HG03108 (cell line): ENCODE results near the gene ZNF185.

Experiments used
- ATAC-seq: cut with Tn5 transposase; IDR thresholded peaks from one replicate; pipeline ENCODE4 v1.9.1; 2021; ENCODE audit warnings: moderate library complexity; ENCODE audit not compliant: unreplicated experiment

The ZNF185 gene

DNA sequence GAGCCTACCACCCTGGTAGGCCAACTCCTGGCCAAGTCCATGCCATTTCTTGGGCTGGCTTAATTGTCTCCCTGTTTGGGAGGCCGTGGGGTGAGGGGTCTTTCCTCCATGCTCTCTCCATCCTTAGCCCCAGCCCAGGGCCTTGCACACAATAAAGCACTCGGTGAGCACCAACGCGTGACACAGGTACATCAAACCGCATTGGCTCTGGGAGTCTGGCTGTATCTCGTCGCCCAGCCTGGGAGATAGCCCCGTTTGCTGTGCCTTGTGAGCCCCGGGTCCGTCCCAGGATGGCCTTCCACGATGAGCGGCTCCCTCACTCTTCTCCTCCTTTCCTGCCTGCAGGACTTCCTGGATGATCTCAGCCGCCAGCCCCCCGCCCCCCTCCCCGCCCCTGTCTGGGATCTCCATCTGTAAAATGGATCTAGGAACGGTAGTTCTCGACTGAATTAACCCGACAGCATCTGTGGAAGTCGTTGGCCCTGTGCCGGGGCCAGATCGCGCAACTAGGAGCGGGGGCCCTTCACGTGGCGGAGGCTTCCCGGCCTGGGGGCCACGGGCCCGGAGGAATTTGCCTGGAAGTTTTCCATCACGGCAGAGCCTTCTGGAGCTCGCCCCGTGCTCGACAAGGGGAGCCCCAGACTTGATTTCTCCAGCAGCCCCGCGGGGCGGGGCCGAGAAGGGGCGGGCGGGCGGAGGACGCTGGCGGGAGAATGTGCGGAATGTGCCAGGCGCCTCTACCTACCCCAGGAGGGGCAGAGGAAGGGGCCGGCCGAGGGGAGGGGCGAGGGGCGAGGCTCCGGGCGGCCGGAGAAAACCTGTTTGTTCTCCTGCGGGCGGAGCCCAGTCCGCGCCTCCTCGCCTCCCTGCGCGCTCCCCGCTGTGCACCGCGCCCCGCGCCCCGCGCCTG lies at the start of gene ZNF185:
TSS of gene ZNF185 (plus strand) at position 846 of the 910 bp plus-strand sequence. CDS start 16,423 bp downstream, outside the sequence.
- no peak for ATAC-seq

DNA sequence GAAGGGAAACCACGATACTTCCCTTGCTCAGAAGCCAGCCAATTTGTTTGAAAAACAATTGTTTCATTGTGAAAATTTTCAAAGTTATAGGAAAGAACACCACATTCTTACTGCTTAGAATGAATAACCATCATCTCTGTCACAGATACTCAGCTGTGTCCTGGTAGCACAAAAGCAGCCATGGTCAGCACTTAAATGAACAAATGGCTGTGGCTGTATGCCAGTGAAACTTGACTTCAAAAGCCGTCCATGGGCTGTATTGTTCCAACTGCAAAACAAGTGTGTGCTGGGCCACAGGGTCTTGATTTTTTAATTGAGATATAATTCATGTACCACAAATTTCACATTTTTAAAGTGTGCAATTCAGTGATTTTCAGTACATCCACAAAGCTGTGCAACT lies 47.4 kb upstream of the ZNF185 start:
- no peak for ATAC-seq

DNA sequence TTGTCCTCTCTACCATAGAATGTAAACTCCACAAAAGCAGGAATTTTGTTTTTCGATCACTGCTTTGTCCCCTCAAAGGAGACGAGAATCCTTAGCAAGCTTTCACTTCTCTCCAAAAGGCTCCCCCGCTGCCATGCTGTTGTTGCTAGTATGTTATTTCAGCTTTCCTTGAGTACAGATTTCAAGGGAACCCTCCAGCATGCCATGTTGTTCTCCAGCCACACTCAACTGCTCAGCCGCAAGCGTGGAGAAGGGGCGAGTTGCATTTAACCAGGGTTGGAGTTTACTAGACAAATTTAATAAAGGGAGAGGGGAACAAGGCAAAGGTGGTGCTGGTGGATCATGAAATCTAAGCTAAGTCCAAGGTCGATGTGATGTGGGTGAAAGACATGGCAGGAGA lies 43.9 kb upstream of the ZNF185 start:
- ATAC-seq: no peak

DNA sequence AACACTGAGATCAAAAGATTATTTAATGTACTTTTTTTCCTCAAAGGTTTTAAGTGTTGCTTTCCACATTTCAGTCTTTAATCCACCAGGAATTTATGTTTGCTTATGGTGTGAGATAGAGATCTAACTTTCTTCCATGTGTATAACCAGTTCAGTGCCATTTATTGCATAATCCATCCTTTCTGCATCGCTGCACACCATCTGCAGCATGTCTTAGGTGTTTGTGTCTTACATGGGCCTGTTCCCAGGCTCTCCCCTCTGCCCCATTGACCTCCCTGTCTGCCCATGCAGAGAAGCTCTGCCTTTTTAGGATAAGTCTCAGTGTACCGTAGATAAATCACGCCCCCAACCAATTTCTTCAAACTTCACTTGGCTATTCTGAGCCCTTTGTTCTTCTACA lies 36.8 kb upstream of the ZNF185 start:
- no peak for ATAC-seq

DNA sequence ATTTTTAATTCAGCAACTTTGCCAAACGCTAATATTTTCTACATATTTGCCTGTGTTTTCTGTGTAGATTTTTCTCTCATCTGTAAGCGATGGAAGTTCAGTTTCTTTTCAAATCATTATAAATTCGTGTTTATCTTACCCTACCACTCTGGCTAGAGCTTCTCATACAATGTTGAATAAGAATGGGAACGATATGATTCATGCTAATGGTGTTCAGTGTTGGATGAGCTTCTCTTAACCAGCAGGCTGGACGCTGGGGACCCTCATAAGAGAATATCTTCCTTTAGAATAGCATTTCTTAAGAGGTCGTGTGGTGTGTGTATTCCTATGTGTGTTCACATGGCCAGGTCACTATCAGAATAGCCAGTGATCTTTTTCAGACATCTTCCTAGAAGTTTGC lies 36.0 kb upstream of the ZNF185 start:
- no peak for ATAC-seq

DNA sequence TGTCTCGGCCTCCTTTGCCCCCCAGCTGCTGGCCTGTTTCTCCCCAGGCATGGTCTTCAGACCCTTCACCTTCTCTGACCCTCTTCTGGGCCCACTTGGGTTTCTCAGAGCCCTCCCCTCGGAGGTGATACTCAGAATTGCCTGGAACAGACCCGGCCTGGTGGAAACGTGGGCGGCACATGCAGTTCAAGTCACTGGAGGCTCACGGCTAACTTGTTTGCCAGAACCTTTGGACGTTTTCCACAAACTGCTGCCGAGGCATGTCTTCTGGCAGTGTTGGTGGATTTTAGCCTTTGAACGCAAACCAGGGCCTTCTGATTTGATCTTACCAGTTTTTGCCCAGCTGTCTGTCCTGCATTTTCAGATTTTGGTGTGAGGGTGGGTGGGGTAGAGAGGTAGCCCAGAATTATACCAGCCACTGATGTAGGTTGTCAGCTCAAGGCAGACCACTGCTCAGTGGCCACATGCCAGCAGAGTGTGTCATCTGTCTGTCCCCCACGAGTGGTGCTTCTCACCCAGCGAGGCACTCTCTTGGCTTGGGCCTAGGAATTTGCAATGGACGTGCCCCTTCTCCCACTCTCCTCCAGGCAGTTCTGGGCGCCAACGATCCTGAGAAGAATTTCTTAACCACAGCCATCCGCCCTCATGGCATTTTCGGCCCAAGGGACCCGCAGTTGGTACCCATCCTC lies 32.5 kb upstream of the ZNF185 start:
- ATAC-seq: no peak

DNA sequence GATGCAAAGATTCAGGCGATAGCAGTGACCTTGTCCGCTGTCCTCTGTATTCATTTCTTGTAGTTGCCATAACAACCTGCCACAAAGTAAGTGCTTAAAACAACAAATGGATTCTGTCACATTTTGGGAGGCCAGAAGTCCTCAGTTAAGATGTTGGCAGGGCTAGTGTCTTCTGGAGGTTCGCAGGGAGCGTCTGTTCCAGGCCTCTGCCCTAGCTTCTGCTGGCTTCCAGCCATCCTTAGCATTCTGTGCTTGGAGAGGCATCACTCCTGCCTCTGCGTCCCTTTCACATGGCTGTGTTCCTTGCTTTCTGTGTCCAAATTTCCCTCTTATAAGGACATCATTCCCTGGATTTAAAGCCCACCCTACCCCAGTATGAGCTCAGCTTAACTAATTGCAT lies 31.5 kb upstream of the ZNF185 start:
- ATAC-seq: no peak

DNA sequence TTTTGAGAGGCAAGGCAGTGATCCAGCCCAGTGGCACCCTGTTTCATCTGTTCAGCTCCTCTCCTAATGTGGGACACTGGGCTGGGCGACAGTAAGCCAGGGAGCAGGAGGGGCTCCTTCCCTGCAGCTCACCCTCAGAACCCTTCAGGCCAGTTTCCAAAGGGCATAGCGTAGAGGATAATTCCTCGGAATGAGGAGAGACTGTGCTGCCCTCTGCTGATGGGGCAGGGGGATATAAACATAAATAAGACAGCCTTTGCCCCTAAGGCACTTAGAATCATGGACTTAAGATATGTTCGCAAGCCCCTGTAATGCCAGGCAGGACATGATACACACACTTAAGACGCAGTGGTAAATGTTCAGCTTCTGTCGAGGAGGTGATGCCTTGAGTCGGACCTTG lies 27.9 kb upstream of the ZNF185 start:
- no peak for ATAC-seq

DNA sequence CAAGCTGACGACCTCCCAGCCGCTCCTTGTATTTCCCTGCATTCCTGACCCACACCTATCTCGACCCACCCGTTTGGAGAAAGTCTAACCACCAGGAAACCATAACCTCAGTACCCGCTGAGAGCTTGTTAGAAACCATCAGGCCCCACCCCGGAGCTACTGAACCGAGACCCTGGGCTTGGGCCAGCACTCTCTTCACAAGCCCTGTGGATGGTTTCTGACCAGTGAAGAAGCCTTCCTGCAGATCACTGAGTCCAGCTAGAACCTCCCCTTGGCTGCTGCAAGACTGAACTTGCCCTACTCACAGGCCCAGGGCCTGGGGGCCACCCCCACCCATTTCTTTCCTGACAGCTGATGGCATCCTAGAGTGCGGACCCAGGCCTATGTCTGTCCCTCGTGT lies 26.6 kb upstream of the ZNF185 start:
- no peak for ATAC-seq

DNA sequence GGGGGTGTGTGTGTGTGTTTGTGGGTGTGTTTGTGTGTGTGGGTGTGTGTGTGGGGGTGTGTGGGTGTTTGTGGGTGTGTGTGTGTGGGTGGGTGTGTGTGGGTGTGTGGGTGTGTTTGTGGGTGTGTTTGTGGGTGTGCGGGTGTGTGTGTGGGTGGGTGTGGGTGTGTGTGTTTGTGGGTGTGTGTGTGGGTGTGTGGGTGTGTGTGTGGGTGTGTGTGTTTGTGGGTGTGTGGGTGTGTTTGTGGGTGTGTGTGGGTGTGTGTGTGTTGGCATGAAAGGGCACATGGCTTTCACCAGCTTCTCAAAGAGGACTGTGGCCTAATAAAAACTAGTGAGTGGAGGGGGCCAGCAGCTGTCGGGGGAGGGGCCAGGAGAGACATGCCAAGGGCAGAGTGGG lies 25.3 kb upstream of the ZNF185 start:
- ATAC-seq: no peak

DNA sequence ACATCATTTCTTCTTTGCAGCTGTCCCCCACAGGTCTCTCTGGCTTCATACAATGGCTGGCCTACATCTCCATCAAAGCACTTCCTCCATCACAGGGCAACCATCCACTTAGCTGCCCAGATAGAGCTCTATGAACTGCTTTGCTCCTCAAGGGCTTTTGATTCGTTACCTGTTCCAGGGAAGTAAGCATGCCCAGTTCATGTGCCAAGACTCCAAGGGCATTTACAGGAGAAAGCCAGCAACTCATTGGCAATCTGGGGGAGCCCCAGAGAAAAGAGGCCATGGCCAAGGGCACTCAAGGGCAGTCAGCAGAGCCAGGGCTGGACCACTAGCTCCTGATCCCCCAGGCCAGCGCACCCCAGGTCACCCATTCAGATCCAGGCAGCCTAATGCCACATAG lies 24.5 kb upstream of the ZNF185 start:
- no peak for ATAC-seq

DNA sequence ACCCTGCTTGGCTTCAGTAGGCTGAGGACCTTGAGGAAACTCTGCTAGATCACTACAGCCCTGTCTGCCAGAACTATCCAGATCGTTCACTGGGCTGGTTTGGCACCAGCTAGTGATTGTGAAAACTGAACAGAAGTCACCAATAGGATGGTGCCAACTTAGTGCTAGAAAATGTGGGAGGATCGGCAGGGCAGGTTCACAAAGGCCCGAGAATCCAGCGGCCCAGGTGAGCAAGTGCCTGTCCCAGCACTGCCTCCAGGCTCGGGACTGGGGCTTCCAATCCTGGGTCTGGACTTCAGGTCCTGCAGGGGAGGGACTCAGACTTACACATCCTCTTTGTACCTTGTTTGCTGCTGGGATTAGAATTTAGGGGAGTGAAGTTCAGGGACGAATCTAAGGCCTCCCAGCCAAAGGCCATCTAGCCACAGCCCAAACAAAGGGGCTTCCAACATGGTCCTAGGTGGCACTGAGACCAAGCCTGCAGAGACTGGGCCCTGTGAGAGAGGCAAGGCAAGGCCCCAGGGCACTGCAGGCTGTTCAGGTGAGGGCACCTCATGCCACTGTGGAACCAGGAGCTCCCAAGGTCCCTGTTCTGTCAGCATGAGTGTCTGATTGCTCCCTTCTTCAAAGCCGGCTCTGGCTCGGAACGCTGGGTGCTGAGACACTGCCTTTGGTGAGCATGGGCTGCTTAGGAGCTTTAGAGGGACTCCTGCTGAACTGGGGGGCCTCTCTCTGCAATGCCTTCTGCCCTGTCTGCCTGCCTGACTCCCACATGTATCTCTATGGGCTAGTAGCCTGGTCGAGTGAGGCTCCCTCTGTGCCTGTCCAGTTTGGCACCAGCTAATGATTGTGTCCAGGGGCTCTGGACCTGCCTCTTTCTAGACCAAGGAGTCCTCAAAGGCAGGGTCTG lies 20.7 kb upstream of the ZNF185 start:
- no peak for ATAC-seq

DNA sequence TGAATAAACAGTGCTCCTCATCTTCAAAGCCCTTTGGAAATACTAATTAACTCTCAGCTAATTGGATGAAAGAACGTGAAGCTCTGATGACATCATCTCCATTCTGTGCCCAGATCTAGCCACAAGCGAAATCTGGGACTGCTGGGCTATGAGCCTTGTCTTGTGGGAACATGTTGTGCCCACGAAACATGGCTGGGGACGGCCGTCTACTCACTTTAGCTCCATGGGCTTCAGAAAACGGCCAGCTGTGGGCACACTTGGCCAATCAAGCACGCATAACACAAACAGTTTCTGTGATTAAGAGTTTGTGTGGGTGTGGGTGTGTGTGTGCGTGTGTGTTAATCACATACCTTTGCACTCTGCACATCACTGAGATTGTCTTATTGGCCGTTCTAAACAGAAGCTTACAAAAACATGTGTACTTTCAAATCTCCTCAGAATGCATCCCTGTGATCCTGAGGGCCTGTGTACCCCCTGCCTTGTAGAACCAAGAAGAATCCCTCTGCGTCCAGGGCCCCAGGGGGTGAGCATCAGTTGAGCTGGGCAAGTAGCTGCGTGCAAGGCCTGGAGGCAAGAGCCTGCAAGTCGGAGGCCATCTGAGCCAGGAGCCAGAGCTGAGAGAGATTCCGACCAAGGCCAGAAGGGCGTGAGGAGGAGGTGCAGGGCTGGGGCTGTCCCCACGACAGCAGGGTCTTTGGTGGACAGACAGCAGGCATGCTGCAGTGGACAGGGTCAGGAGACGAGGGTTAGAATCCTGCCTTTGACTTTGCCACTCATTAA lies 18.7 kb upstream of the ZNF185 start:
- no peak for ATAC-seq

DNA sequence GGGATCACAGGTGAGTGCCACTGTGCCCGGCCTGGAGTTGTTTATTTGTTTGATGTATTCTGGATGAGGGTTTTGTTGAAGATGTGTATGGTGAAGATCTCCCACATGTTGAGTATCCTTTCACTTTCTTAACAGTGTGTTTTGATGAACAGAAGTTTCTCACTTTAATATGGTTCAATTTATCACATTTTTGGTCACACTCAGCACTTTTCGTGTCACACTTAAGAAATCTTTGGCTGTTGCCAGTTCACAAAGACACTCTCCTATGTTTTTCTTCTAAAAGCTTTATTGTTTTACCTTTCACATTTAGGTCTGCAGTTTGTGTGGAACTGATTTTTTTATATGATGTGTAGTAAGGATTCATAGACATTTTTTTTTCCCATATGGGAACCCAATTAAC lies 16.6 kb upstream of the ZNF185 start:
- ATAC-seq: no peak

DNA sequence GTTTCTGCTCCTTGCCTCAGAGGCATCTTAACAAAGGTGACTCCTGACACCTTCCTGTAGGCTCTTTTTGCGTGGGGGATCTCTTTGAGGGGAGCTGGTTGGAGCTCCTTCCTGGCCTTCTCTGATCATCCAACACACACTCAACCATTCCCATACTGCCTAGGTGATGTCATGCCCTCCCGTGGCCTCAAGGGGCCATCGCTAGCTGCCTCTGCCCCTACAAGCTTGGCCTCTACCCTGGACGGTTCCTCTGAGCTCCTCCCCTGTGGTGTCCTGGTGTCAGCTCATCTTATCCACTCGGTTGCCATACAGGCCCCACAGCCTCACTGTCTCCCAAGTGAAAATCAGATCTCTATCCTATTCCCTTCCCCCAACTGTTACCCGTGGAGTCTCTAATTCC lies 13.7 kb upstream of the ZNF185 start:
- no peak for ATAC-seq

DNA sequence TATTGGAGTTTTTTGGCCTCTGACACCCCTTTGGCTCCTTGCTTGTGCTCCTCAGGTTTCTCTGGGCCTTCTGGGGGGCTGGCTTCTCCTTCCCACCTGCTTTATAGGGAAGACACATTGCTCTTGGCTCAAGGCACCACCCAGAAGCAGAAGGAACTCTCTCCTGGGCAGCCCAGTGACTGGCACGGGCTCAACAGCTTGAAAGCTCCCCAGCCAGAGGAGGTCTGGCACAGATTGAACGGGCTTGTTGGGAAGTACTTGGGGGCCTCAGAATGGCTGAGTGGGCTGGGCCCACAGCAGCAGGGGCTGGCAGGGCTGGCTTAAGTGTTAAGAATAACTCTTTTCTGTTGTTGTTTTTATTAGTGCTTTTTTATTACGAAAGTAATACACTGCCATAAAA lies 11.2 kb upstream of the ZNF185 start:
- no peak for ATAC-seq

DNA sequence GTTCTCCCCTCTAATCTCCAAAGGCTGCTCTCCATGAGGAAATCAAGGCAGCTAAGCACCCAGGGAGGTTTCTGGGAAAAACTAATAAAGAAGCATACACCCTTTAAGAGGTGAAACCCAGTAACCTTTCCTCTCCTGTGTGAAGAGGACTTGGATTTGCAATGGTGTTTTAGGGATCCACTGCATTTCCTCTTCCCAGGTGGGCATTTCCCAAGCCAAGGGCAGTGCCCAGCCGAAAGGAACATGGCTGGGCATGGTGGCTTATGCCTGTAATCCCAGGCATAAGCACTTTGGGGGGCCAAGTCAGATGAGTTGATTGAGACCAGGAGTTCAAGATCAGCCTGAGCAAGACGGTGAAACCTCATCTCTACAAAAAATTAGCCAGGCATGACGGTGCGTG lies 5.4 kb upstream of the ZNF185 start:
- no peak for ATAC-seq

DNA sequence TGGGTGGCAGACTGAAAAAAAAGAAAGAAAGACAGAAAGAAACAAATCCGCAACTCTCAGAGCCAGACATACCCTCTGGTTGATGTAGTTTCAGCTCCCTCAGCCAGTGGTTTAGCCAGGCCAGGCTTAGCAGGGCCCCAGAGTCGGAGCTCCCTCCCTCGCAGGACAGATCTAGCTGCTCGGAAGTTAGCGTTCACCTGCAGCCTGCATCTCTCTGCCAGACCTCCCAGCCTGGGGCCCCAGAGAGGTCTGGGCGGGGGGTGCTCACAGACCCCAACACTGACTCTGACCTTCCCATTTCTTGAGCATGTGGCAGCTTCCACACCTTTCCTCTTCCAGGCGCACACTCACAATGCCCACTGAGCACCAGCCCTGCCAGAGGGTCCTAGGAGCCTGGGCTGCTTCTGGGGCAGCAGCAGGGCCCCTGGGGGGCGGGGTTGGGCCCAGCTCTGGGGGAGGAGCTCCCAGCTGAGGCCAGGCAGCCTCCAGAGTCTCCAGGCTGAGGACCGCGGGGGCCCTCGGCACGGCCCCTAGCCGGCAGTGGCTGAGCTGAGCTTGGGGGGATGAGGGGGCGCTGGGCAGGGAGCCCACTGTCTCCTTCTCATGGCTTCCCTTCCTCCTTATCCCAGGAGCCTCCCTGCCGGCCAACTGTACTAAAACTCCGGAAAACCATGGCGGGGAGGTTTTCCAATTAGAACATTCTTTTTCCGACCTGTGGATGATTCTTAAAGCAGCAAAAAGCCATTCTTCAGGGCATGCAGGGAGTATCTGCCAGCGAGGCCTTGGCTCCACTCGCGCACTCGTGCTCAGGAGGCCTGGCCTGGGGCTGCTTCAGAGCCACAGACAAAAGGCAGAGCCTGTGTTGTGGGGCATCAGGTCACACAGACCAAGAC lies 4.6 kb upstream of the ZNF185 start:
- ATAC-seq: no peak

DNA sequence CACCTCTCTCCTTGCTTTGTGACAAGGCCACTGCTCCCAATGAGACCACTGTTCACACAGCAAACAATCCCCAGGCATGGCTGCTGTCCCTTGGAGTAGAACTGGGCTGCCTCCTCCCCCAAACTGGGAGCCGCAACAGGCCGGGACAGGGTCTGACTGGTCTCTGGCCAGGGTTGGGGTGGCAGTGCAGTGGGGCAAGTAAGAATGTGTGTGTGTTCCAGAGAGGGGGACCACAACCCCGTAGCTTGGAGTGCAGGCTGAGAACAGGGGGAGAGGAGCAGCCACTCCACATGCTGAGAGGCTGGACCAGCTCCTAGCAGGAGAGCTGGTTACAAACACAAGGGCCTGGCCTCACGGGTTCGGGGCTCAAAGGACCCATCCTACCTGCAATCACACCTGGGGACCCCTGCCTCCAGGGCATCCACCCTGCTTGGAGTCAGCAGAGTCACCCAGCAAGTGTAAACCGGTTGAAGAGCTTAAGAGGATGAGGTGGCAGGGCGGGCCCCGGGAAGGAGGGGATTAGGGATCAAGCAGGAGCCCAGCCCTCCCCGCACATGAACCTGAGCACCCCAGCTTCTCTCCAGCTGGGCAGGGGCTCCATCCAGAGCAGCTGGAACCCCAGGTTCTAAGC lies 3.8 kb upstream of the ZNF185 start:
- no peak for ATAC-seq
